CD14-positive monocyte (primary cell): ENCODE results near the gene SSR1. TPM values are rescaled to one million over a fixed set of nuclear protein-coding genes. Genes with fewer than 3 reads are reported as not detected.
A peak's percentile ranks its signal among the peaks of the same experiment; 100 is the strongest.

ENCODE experiments used
- DNase-seq, 3 donors: peaks; one replicate each; pipeline ENCODE4 v3.0.0-alpha.2; 2011 to 2022
- H2AFZ ChIP-seq: 2 replicates; pipeline ENCODE4 v1.6.0; 2012; ENCODE audit warnings: mild to moderate bottlenecking, low read depth, low read length, inconsistent platforms; ENCODE audit not compliant: insufficient read depth, poor library complexity, severe bottlenecking
- H3K27ac ChIP-seq, 2 donors: 1 replicate in 1 of 2; 2 replicates in 1 of 2; pipeline ENCODE4 v1.5.1; 2012 to 2013; ENCODE audit warnings: low read length in 2 of 2, control low read depth in 1 of 2, inconsistent platforms in 1 of 2, low read depth in 1 of 2, mild to moderate bottlenecking in 1 of 2
- H3K27me3 ChIP-seq, 2 donors: one replicate each; pipeline versions ENCODE4 v1.6.0 to v1.6.1; 2011 to 2013; ENCODE audit warnings: low read length in 2 of 2; ENCODE audit not compliant: control insufficient read depth in 2 of 2, insufficient read depth in 2 of 2
- H3K36me3 ChIP-seq, 2 donors: replicated peaks in 1 of 2; 1 replicate in 1 of 2; 2 replicates in 1 of 2; pipeline versions ENCODE4 v1.5.1 to v1.6.1; 2012 to 2013; ENCODE audit warnings: low read length in 2 of 2, control low read depth in 1 of 2, inconsistent platforms in 1 of 2, mild to moderate bottlenecking in 1 of 2; ENCODE audit not compliant: insufficient read depth in 2 of 2, control insufficient read depth in 1 of 2
- H3K4me1 ChIP-seq, 2 donors: 1 replicate in 1 of 2; 2 replicates in 1 of 2; pipeline versions ENCODE4 v1.5.1 to v1.6.1; 2012 to 2013; ENCODE audit warnings: low read length in 2 of 2, control low read depth in 1 of 2, inconsistent platforms in 1 of 2, mild to moderate bottlenecking in 1 of 2, moderate library complexity in 1 of 2; ENCODE audit not compliant: insufficient read depth in 2 of 2, control insufficient read depth in 1 of 2
- H3K4me2 ChIP-seq: replicated peaks from 2 replicates; pipeline ENCODE3; 2012; ENCODE audit warnings: low read length, moderate library complexity, mild to moderate bottlenecking; ENCODE audit not compliant: poor library complexity, severe bottlenecking; ENCODE audit errors: extremely low read depth
- H3K4me3 ChIP-seq, 3 experiments: fragments of 200-600 bp in 1 of 3; sonication (generic) in 1 of 3; replicated peaks in 1 of 3; 1 replicate in 2 of 3; 2 replicates in 1 of 3; pipeline ENCODE4 v1.5.1; 2011 to 2013; ENCODE audit warnings: low read length in 3 of 3, mild to moderate bottlenecking in 3 of 3, control low read depth in 2 of 3, low read depth in 2 of 3, inconsistent platforms in 1 of 3, moderate library complexity in 1 of 3
- H3K79me2 ChIP-seq: 2 replicates; pipeline ENCODE4 v1.6.0; 2012; ENCODE audit warnings: mild to moderate bottlenecking, control low read depth, inconsistent platforms, low read length, moderate library complexity; ENCODE audit not compliant: insufficient read depth
- H3K9ac ChIP-seq: 2 replicates; pipeline ENCODE4 v1.6.0; 2017; ENCODE audit warnings: low read length, mild to moderate bottlenecking; ENCODE audit not compliant: insufficient read depth, poor library complexity, severe bottlenecking
- H3K9me3 ChIP-seq, 2 donors: replicated peaks in 1 of 2; 1 replicate in 1 of 2; 2 replicates in 1 of 2; pipeline versions ENCODE4 v1.5.1 to v1.6.1; 2012 to 2013; ENCODE audit warnings: low read length in 2 of 2, control low read depth in 1 of 2; ENCODE audit not compliant: control insufficient read depth in 1 of 2, insufficient read depth in 1 of 2
- H4K20me1 ChIP-seq: 2 replicates; pipeline ENCODE4 v1.6.0; 2012; ENCODE audit warnings: mild to moderate bottlenecking, low read length, control low read depth, moderate library complexity; ENCODE audit not compliant: insufficient read depth
- H3K27ac Mint-ChIP-seq, 7 donors: one replicate each; pipeline ENCODE4 v1.8.0; 2020; ENCODE audit warnings: mild to moderate bottlenecking in 7 of 7, mixed read lengths in 7 of 7, moderate library complexity in 6 of 7, inconsistent platforms in 2 of 7
- H3K27me3 Mint-ChIP-seq, 3 donors: one replicate each; pipeline ENCODE4 v1.8.0; 2021 to 2022; ENCODE audit warnings: low read depth in 3 of 3, mild to moderate bottlenecking in 3 of 3, mixed read lengths in 3 of 3, moderate library complexity in 3 of 3, inconsistent platforms in 1 of 3
- H3K36me3 Mint-ChIP-seq, 2 donors: one replicate each; pipeline ENCODE4 v1.8.0; 2020; ENCODE audit warnings: mixed read lengths in 2 of 2, inconsistent platforms in 1 of 2, mild to moderate bottlenecking in 1 of 2
- H3K4me1 Mint-ChIP-seq: one replicate; pipeline ENCODE4 v1.8.0; 2020; ENCODE audit warnings: mild to moderate bottlenecking, mixed read lengths
- H3K4me3 Mint-ChIP-seq, 2 donors: one replicate each; pipeline ENCODE4 v1.8.0; 2020; ENCODE audit warnings: mild to moderate bottlenecking in 2 of 2, mixed read lengths in 2 of 2, moderate library complexity in 1 of 2
- H3K9me3 Mint-ChIP-seq, 7 donors: one replicate each; pipeline ENCODE4 v1.8.0; 2020 to 2022; ENCODE audit warnings: mixed read lengths in 7 of 7, mild to moderate bottlenecking in 6 of 7, moderate library complexity in 6 of 7, inconsistent platforms in 2 of 7
- WGBS: methylation state at CpG from one replicate; pipeline ENCODE4 v1.1.5; 2013; ENCODE audit warnings: missing lambda C conversion rate; ENCODE audit not compliant: insufficient coverage; 5-methylcytosine and 5-hydroxymethylcytosine counted together
- intact Hi-C, 2 donors: fragments of 100-400 bp; cut with micrococcal nuclease; formaldehyde crosslinking; loops; one replicate each; pipeline versions ENCODE4 v1.15.0 to v1.15.1; 2023
- polyA plus RNA-seq, 3 donors: library from polyadenylated mRNA; depleted of rRNA in 1 of 3; unstranded in 2 of 3; stranded (reverse) in 1 of 3; fragments of 300-500 nt in 2 of 3; fragments of >200 nt in 1 of 3; fragmentation: Illumina TruSeq in 2 of 3; gene quantifications; 1 replicate in 2 of 3; 2 replicates in 1 of 3; pipeline ENCODE4 v1.2.3, GENCODE V29; 2012 to 2021
- TF ChIP-seq, protein P1 (sequence below): fragments of 200-600 bp; IDR thresholded peaks from one replicate; pipeline ENCODE4 v1.8.0; 2022; ENCODE audit warnings: antibody characterized with exemption, mild to moderate bottlenecking

SSR1 gene
- polyA plus RNA-seq, 3 donors = 59.1 to 302 (median 251) TPM

DNA sequence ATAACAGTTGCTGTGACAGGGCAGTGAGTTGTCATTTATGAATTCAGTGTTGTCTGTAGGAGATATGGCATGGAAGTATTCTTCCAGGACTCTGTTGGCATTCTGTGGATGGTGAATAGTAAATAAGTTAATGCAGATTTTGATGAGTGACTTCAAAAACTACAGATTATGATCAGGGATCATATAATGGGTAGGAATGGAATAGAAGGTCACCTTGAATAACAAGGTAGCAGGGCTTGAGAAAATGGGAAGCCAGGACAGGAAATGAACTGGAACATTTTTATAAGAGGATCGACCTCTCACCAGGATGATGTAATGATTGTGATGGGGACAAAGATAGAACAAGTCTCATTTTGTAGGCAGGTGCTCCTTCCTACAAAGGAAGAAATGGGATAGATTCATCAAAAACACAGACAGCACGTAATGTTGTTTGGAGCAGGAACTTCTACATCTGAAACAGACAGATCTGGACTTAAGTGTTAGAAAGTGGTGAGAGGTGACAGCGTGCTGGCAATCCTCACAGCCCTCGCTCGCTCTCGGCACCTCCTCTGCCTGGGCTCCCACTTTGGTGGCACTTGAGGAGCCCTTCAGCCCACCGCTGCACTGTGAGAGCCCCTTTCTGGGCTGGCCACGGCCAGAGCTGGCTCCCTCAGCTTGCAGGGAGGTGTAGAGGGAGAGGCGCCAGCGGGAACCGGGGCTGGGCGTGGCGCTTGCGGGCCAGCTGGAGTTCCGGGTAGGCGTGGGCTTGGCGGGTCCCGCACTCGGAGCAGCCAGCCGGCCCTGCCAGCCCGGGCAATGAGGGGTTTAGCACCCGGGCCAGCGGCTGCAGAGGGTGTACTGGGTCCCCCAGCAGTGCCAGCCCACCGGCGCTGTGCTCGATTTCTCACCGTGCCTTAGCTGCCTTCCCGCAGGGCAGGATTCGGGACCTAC is 30.8 kb upstream of the SSR1 start:
- Histone ChIP-seq H3K79me2 (no peaks in the 10 kb centered on the region), H3K27ac (no peak overlapping the region), H3K9me3 (no peaks in the 10 kb centered on the region), H3K36me3 (no peaks in the 10 kb centered on the region), H3K27me3 (no peaks in the 10 kb centered on the region), H3K4me3 (peak overlapping the region in 1 of 3 experiments; percentile 28), H3K4me1 (no peaks in the 10 kb centered on the region), H3K9ac (no peak overlapping the region), H2AFZ (no peak overlapping the region), H3K4me2 (no peak overlapping the region), H4K20me1 (no peaks in the 10 kb centered on the region)
- peaks cover 23% of the 10 kb centered on the region for H3K4me1 Mint-ChIP-seq
- no peak for DNase-seq
- intact Hi-C loops = no loop called here
- peaks cover 0 to 3% (median 2%) of the 10 kb centered on the region in 7 donors for H3K9me3 Mint-ChIP-seq
- H3K4me3 Mint-ChIP-seq = peak overlapping the region in 1 of 2 donors; percentile 37
- TF ChIP-seq, protein P1, sequence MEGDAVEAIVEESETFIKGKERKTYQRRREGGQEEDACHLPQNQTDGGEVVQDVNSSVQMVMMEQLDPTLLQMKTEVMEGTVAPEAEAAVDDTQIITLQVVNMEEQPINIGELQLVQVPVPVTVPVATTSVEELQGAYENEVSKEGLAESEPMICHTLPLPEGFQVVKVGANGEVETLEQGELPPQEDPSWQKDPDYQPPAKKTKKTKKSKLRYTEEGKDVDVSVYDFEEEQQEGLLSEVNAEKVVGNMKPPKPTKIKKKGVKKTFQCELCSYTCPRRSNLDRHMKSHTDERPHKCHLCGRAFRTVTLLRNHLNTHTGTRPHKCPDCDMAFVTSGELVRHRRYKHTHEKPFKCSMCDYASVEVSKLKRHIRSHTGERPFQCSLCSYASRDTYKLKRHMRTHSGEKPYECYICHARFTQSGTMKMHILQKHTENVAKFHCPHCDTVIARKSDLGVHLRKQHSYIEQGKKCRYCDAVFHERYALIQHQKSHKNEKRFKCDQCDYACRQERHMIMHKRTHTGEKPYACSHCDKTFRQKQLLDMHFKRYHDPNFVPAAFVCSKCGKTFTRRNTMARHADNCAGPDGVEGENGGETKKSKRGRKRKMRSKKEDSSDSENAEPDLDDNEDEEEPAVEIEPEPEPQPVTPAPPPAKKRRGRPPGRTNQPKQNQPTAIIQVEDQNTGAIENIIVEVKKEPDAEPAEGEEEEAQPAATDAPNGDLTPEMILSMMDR = no peak
- no peaks in the 10 kb centered on the region for H3K36me3 Mint-ChIP-seq
- H3K27ac Mint-ChIP-seq = no peak overlapping the region
- peaks cover 0 to 2% (median 0%) of the 10 kb centered on the region in 3 donors for H3K27me3 Mint-ChIP-seq
- WGBS = 95% methylated on average over 27 of the region's 29 CpGs

- no peaks in the 10 kb centered on the region for H3K36me3 Mint-ChIP-seq
- 89% methylated on average over 4 of the region's 9 CpGs for WGBS
- H3K4me3 ChIP-seq = no peak overlapping the region
- H4K20me1 ChIP-seq = no peaks in the 10 kb centered on the region
- H3K4me2 ChIP-seq = no peak overlapping the region
- H3K9me3 ChIP-seq = no peaks in the 10 kb centered on the region
- TF ChIP-seq, protein P1 = no peak
- peaks cover 0 to 3% (median 0%) of the 10 kb centered on the region in 3 donors for H3K27me3 Mint-ChIP-seq
- peaks cover 16% of the 10 kb centered on the region for H3K4me1 Mint-ChIP-seq
- peaks cover 0 to 3% (median 2%) of the 10 kb centered on the region in 7 donors for H3K9me3 Mint-ChIP-seq
- H3K79me2 ChIP-seq = no peaks in the 10 kb centered on the region
- H3K4me3 Mint-ChIP-seq = no peak overlapping the region
- no peak overlapping the region for H3K9ac ChIP-seq
- intact Hi-C loops = no loop called here
- no peak for DNase-seq
- H3K4me1 ChIP-seq = no peaks in the 10 kb centered on the region
- no peak overlapping the region for H2AFZ ChIP-seq
- no peak overlapping the region for H3K27ac Mint-ChIP-seq
- no peaks in the 10 kb centered on the region for H3K27me3 ChIP-seq
- H3K36me3 ChIP-seq = no peaks in the 10 kb centered on the region
- H3K27ac ChIP-seq = no peak overlapping the region
These were observed 29.2 kb upstream of the SSR1 start for GRCh38 chr6:7341989-7342742.
